Measurements from ENCODE around the gene SCFD2.

- TF ChIP-seq CTCF (conservative IDR thresholded peaks at IDR 0.05; ENCODE audit: low read depth, low read length) (no peak), EZH2 (IDR thresholded peaks at IDR 0.05; ENCODE audit: borderline replicate concordance, low read depth, low read length, poor library complexity, severe bottlenecking) (no peak)
Observed at GRCh38 chr4:53049528-53049927, 316.3 kb downstream of the SCFD2 start.

Data from A673 (cell line).